K562 (cell line): Measurements from ENCODE around the gene DDX43. TPM values are rescaled to one million over a fixed set of nuclear protein-coding genes. Genes with fewer than 3 reads are reported as not detected.

Source experiments
- CBFA2T3 ChIP-seq: fragments of 450-650 bp; IDR thresholded peaks from 2 replicates; pipeline ENCODE4 v1.6.1; 2017
- CCNT2 ChIP-seq: IDR thresholded peaks from 2 replicates; pipeline ENCODE4 v1.6.1; 2011; ENCODE audit warnings: borderline replicate concordance, low read depth, mild to moderate bottlenecking, moderate library complexity, mixed read lengths, low read length; ENCODE audit not compliant: insufficient read length; ENCODE audit errors: extremely low read depth
- EGR1 ChIP-seq: fragments of 450-650 bp; conservative IDR thresholded peaks from 2 replicates; pipeline ENCODE4 v1.6.1; 2017; ENCODE audit warnings: mild to moderate bottlenecking
- FOSL1 ChIP-seq: fragments of 200-800 bp; sonication (Bioruptor generic); conservative IDR thresholded peaks from 2 replicates; pipeline ENCODE4 v1.6.1; 2016; ENCODE audit warnings: missing genetic modification characterization, missing compliant biosample characterization
- FOXJ2 ChIP-seq: fragments of 200-800 bp; sonication (Bioruptor generic); IDR thresholded peaks from 2 replicates; pipeline ENCODE4 v1.6.1; 2016; ENCODE audit warnings: missing genetic modification characterization, missing compliant biosample characterization
- FOXK2 ChIP-seq, 2 experiments: fragments of 450-650 bp; IDR thresholded peaks in 1 of 2; conservative IDR thresholded peaks in 1 of 2; 2 replicates each; pipeline ENCODE4 v1.6.1; 2016; ENCODE audit warnings: low read depth in 2 of 2, mild to moderate bottlenecking in 1 of 2
- HDAC2 ChIP-seq: fragments of 450-650 bp; IDR thresholded peaks from 2 replicates; pipeline ENCODE4 v1.6.1; 2016; ENCODE audit warnings: mild to moderate bottlenecking
- JUN ChIP-seq, 2 experiments: sonication (generic) in 1 of 2; formaldehyde crosslinking in 1 of 2; IDR thresholded peaks; 2 replicates each; pipeline versions ENCODE4 v1.6.1 to v1.8.0; 2012 to 2022; ENCODE audit warnings: borderline replicate concordance in 2 of 2, mild to moderate bottlenecking in 2 of 2, improper control_type of control experiment in 1 of 2, low read depth in 1 of 2, low read length in 1 of 2, missing genetic modification reagents in 1 of 2
- MCM5 ChIP-seq: fragments of 450-650 bp; IDR thresholded peaks from 2 replicates; pipeline ENCODE4 v1.6.1; 2016; ENCODE audit warnings: low read depth
- NR3C1 ChIP-seq: sonication (generic); formaldehyde crosslinking; IDR thresholded peaks from 2 replicates; pipeline ENCODE4 v1.8.1; 2022; ENCODE audit warnings: missing genetic modification reagents
- NUFIP1 ChIP-seq: fragments of 450-650 bp; IDR thresholded peaks from 2 replicates; pipeline ENCODE4 v1.6.1; 2018; ENCODE audit not compliant: partially characterized antibody
- PHB ChIP-seq: fragments of 250-450 bp; sonication (Bioruptor Pico); IDR thresholded peaks from 2 replicates; pipeline ENCODE4 v1.5.0; 2021
- RAD51 ChIP-seq: fragments of 450-650 bp; IDR thresholded peaks from 2 replicates; pipeline ENCODE4 v1.7.1; 2016; ENCODE audit warnings: low read depth, mild to moderate bottlenecking, borderline replicate concordance
- RBFOX2 ChIP-seq: fragments of 200-400 bp; formaldehyde crosslinking; IDR thresholded peaks from 2 replicates; pipeline ENCODE4 v1.6.1; 2017; ENCODE audit warnings: low read depth, mild to moderate bottlenecking, low read length, moderate library complexity
- RFX5 ChIP-seq: IDR thresholded peaks from 2 replicates; pipeline ENCODE4 v1.6.1; 2011; ENCODE audit warnings: low read depth, mild to moderate bottlenecking, improper control_type of control experiment, low read length
- TEAD2 ChIP-seq: fragments of 450-650 bp; IDR thresholded peaks from 2 replicates; pipeline ENCODE4 v1.6.1; 2016; ENCODE audit warnings: missing genetic modification characterization, control low read depth, missing compliant biosample characterization
- ZNF263 ChIP-seq: sonication (generic); formaldehyde crosslinking; IDR thresholded peaks from 2 replicates; pipeline ENCODE4 v1.8.0; 2022; ENCODE audit warnings: mild to moderate bottlenecking, missing genetic modification reagents, borderline replicate concordance
- ZNF274 ChIP-seq: IDR thresholded peaks from 2 replicates; pipeline ENCODE4 v1.6.1; 2011; ENCODE audit warnings: low read depth, mild to moderate bottlenecking, low read length, moderate library complexity, borderline replicate concordance
- ZNF324 ChIP-seq: fragments of 250-450 bp; sonication (Bioruptor Pico); IDR thresholded peaks from 2 replicates; pipeline ENCODE4 v1.4.0; 2020; ENCODE audit warnings: mild to moderate bottlenecking
- ZNF444 ChIP-seq: fragments of 250-450 bp; sonication (Bioruptor Pico); IDR thresholded peaks from 2 replicates; pipeline ENCODE4 v1.4.0; 2020; ENCODE audit warnings: mild to moderate bottlenecking, moderate library complexity
- ZNF695 ChIP-seq: fragments of 450-650 bp; formaldehyde crosslinking; IDR thresholded peaks from 2 replicates; pipeline ENCODE4 v1.4.0; 2020; ENCODE audit warnings: mild to moderate bottlenecking, moderate library complexity
- ZNF764 ChIP-seq: fragments of 250-450 bp; sonication (Bioruptor Pico); IDR thresholded peaks from 2 replicates; pipeline ENCODE4 v1.4.0; 2020; ENCODE audit warnings: low read depth, mild to moderate bottlenecking, moderate library complexity
- polyA plus RNA-seq, 8 experiments: library from polyadenylated mRNA; depleted of rRNA in 4 of 8; stranded (reverse) in 5 of 8; unstranded in 3 of 8; fragments of >200 nt; fragmentation: Nextera tagmentation in 2 of 8; fragmentation: Illumina TruSeq in 1 of 8; extraction: Ambion mirVana in 2 of 8; extraction: Trizol in 1 of 8; gene quantifications; 2 replicates each; pipeline versions ENCODE4 v1.2.1 to v1.2.3, GENCODE V29; 2011 to 2014; ENCODE audit warnings: inconsistent platforms in 1 of 8, missing spikeins in 1 of 8
- total RNA-seq, 7 experiments: library from RNA; depleted of rRNA in 6 of 7; stranded (reverse); fragments of >200 nt in 6 of 7; fragmentation: Illumina TruSeq in 2 of 7; extraction: Trizol in 2 of 7; gene quantifications; 2 replicates each; pipeline versions ENCODE4 v1.2.1 to v1.2.3, GENCODE V29; 2011 to 2021; ENCODE audit warnings: low replicate concordance in 1 of 7
- TF ChIP-seq, protein P1 (sequence below): conservative IDR thresholded peaks from 2 replicates; pipeline ENCODE4 v1.6.1; 2011; ENCODE audit warnings: low read depth, mild to moderate bottlenecking, low read length; ENCODE audit not compliant: control insufficient read depth
- TF ChIP-seq, protein P2 (sequence below): sonication (generic); formaldehyde crosslinking; IDR thresholded peaks from 2 replicates; pipeline ENCODE4 v1.8.1; 2022; ENCODE audit warnings: missing genetic modification reagents

DDX43 gene
- total and polyA plus RNA-seq, 9 of the 15 experiments (the other 6 are each of a cell fraction or from before 2014, with no cell fraction given) = 0.07 to 0.88 (median 0.25) TPM

DNA sequence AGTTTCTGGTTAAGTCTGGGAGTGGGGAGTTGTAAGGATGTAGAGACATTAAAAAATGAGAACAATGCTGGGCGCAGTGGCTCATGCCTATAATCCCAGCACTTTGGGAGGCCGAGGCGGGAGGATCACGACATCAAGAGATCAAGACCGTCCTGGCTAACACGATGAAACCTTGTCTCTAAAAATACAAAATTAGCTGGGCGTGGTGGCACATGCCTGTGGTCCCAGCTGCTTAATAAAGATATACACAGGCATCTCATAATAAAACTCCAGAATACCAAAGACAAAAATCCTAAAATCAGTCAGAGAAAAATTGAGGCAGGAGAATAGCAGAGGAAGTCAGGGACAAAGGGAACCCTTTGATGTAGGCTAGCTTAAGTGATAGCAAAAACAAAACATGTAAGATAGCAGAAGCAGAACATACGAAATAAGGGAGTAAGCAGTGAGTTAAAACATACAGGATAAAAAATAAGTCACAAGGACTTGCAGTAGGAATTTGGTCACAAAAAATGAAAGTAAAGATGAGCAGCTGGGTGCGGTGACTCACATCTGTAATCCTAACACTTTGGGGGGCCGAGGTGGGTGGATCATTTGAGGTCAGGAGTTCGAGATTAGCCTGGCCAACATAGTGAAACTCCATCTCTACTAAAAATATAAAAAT, 23.6 kb downstream of the DDX43 start (continued):
- TF ChIP-seq FOXK2 (conservative IDR thresholded peaks at IDR 0.05 in 1 of 2, IDR thresholded peaks at IDR 0.05 in 1 of 2; ENCODE audit: low read depth in 2 of 2) (peak in 1 of 2 experiments; percentile 42; a peak in 1 of 4 replicates), EGR1 (peak; percentile 70), ZNF324 (CRISPR knock-in tag) (no peak), NUFIP1 (no peak), NR3C1 (CRISPR knock-in tag) (no peak), ZNF274 (no peak), TEAD2 (tag) (no peak), ZNF444 (CRISPR knock-in tag) (no peak), RFX5 (no peak), FOXJ2 (tag) (no peak), RAD51 (no peak), ZNF695 (CRISPR knock-in tag) (no peak), ZNF764 (no peak), JUN (IDR thresholded peaks at IDR 0.05; ENCODE audit: borderline replicate concordance, low read depth, low read length) (no peak), JUN (CRISPR knock-in tag; IDR thresholded peaks at IDR 0.05; ENCODE audit: borderline replicate concordance) (no peak), HDAC2 (0 out of 2 replicates have a peak, but pooled peaks have one; percentile 37), CCNT2 (no peak), FOSL1 (tag) (0 out of 2 replicates have a peak, but pooled peaks have one; percentile 21), MCM5 (no peak), PHB (CRISPR knock-in tag) (no peak), CBFA2T3 (no peak), ZNF263 (no peak), RBFOX2 (no peak)
- TF ChIP-seq, protein P1, sequence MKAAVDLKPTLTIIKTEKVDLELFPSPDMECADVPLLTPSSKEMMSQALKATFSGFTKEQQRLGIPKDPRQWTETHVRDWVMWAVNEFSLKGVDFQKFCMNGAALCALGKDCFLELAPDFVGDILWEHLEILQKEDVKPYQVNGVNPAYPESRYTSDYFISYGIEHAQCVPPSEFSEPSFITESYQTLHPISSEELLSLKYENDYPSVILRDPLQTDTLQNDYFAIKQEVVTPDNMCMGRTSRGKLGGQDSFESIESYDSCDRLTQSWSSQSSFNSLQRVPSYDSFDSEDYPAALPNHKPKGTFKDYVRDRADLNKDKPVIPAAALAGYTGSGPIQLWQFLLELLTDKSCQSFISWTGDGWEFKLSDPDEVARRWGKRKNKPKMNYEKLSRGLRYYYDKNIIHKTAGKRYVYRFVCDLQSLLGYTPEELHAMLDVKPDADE = no peak
- TF ChIP-seq, protein P2, sequence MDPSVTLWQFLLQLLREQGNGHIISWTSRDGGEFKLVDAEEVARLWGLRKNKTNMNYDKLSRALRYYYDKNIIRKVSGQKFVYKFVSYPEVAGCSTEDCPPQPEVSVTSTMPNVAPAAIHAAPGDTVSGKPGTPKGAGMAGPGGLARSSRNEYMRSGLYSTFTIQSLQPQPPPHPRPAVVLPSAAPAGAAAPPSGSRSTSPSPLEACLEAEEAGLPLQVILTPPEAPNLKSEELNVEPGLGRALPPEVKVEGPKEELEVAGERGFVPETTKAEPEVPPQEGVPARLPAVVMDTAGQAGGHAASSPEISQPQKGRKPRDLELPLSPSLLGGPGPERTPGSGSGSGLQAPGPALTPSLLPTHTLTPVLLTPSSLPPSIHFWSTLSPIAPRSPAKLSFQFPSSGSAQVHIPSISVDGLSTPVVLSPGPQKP = no peak
